H1 (cell line): ENCODE results near the gene GRID1. TPM values are rescaled to one million over a fixed set of nuclear protein-coding genes. Genes with fewer than 3 reads are reported as not detected.

Experiments used
- RAD21 ChIP-seq, 2 experiments: IDR thresholded peaks in 1 of 2; conservative IDR thresholded peaks in 1 of 2; 2 replicates each; pipeline ENCODE4 v1.6.1; 2011; ENCODE audit warnings: low read depth in 2 of 2, low read length in 2 of 2, improper control_type of control experiment in 1 of 2, inconsistent platforms in 1 of 2, mild to moderate bottlenecking in 1 of 2, moderate library complexity in 1 of 2
- polyA plus RNA-seq, 7 experiments: library from polyadenylated mRNA; depleted of rRNA in 3 of 7; stranded (reverse) in 5 of 7; unstranded in 2 of 7; fragments of >200 nt in 5 of 7; fragments of 200-250 nt in 2 of 7; gene quantifications; 1 replicate in 5 of 7; 2 replicates in 1 of 7; 4 replicates in 1 of 7; pipeline versions ENCODE4 v1.2.1 to v1.2.3, GENCODE V29; 2011 to 2013; ENCODE audit warnings: missing spikeins in 2 of 7, mixed read lengths in 2 of 7
- total RNA-seq: library from RNA; stranded (reverse); fragmentation: NEBNext Ultra II Directional; extraction: Animal tissue kit (Norgen Biotek cat#: 25700); gene quantifications from 2 replicates; pipeline ENCODE4 v1.2.1, GENCODE V29; 2021
- TF ChIP-seq, protein P1 (sequence below): IDR thresholded peaks from 2 replicates; pipeline ENCODE4 v1.6.1; 2012; ENCODE audit warnings: inconsistent platforms

GRID1 gene
- total and polyA plus RNA-seq, 2 of the 8 experiments (the other 6 are each of a cell fraction or from before 2014, with no cell fraction given) = 0.22 to 0.30 TPM

DNA sequence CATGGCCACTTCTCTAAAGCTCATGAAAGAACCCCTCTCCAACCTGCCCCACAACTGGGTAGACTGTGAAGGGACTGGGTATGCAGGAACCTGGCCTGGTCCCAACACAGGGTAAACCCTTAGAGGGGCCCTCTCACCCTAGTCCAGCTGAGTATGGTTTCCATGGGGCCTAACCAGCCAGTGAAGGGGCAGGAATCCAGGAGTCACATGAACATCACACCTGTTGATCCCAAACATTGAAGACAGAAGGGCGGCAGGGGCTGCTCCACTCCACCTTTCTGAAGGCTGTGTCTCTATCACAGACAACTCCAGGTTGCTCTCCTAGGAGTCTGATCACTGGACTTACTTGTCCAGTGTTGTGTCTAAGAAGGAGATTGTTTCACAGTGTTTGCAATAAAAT is 30.8 kb downstream of the GRID1 start (continued):
- TF ChIP-seq RAD21 (IDR thresholded peaks at IDR 0.05 in 1 of 2, conservative IDR thresholded peaks at IDR 0.05 in 1 of 2; ENCODE audit: low read depth in 2 of 2, low read length in 2 of 2) = no peak
- TF ChIP-seq, protein P1, sequence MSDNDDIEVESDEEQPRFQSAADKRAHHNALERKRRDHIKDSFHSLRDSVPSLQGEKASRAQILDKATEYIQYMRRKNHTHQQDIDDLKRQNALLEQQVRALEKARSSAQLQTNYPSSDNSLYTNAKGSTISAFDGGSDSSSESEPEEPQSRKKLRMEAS = no peak
- TF ChIP-seq, all 59 proteins: peak for 0
